Right lobe of liver (tissue), 6 donors: ENCODE results near the gene OBP2A. TPM values are rescaled to one million over a fixed set of nuclear protein-coding genes. Genes with fewer than 3 reads are reported as not detected.
A peak's percentile ranks its signal among the peaks of the same experiment; 100 is the strongest.

Source experiments
- ATAC-seq, 4 donors: fragments of 200-7000 bp; cut with Tn5 transposase; one replicate each; pipeline ENCODE4 v1.9.1; 2020; ENCODE audit warnings: mild to moderate bottlenecking in 4 of 4, moderate library complexity in 4 of 4
- DNase-seq, 3 donors: peaks; one replicate each; pipeline ENCODE4 v3.0.0-alpha.2; 2020
- H3K27ac ChIP-seq, 3 donors: fragments of 200-600 bp; one replicate each; pipeline ENCODE4 v1.8.0; 2022
- H3K27me3 ChIP-seq, 2 donors: fragments of 200-600 bp; one replicate each; pipeline ENCODE4 v1.8.0; 2022
- H3K36me3 ChIP-seq, 4 donors: fragments of 200-600 bp; sonication (generic) in 1 of 4; one replicate each; pipeline versions ENCODE4 v1.5.1 to v1.8.0; 2017 to 2022; ENCODE audit warnings: control low read depth in 1 of 4
- H3K4me1 ChIP-seq, 4 donors: fragments of 200-600 bp; sonication (generic) in 1 of 4; one replicate each; pipeline versions ENCODE4 v1.5.1 to v1.8.0; 2017 to 2022; ENCODE audit warnings: control low read depth in 1 of 4
- H3K4me3 ChIP-seq, 3 donors: fragments of 200-600 bp; one replicate each; pipeline ENCODE4 v1.8.0; 2022
- H3K9me3 ChIP-seq, 4 donors: fragments of 200-600 bp; sonication (generic) in 1 of 4; one replicate each; pipeline versions ENCODE4 v1.5.1 to v1.8.0; 2017 to 2022; ENCODE audit warnings: control low read depth in 1 of 4
- CTCF ChIP-seq, 4 donors: fragments of 200-600 bp in 3 of 4; fragments of 450-650 bp in 1 of 4; IDR thresholded peaks; one replicate each; pipeline versions ENCODE4 v1.5.1 to v1.8.0; 2016 to 2022; ENCODE audit warnings: antibody characterized with exemption in 4 of 4, mild to moderate bottlenecking in 2 of 4
- POLR2A ChIP-seq: fragments of 450-650 bp; IDR thresholded peaks from one replicate; pipeline ENCODE4 v1.6.1; 2017; ENCODE audit warnings: antibody characterized with exemption, mild to moderate bottlenecking
- WGBS: methylation state at CpG from one replicate; pipeline ENCODE4 v1.1.6; 2018; ENCODE audit warnings: low coverage, low lambda C conversion rate; ENCODE audit not compliant: insufficient coverage; ENCODE audit errors: missing lambda C conversion rate; 5-methylcytosine and 5-hydroxymethylcytosine counted together
- intact Hi-C, 2 donors: fragments of 100-400 bp; cut with DNase I; formaldehyde crosslinking; loops; one replicate each; pipeline versions ENCODE4 v1.11.2 to v1.14.1; 2022
- total RNA-seq, 6 experiments: library from RNA; depleted of rRNA in 2 of 6; stranded (reverse); fragments of >200 nt in 2 of 6; fragmentation: NEBNext Ultra II Directional in 3 of 6; extraction: Animal tissue kit (Norgen Biotek cat#: 25700) in 3 of 6; gene quantifications; one replicate each; pipeline versions ENCODE4 v1.1.0 to v1.2.4, GENCODE V29; 2016 to 2023
- donor health status: DM: no; HTN: yes; CAD: no.
- donor health status: DM: no; HTN: no; CAD: no.
- donor health status: DM: no; HTN: no; CAD: no.
- donor health status: DM: no; HTN: yes; CAD: no.
- donor health status: DM: no; HTN: yes; CAD: no.

The OBP2A gene
- total RNA-seq, 6 experiments from 2014 or later = not detected

DNA sequence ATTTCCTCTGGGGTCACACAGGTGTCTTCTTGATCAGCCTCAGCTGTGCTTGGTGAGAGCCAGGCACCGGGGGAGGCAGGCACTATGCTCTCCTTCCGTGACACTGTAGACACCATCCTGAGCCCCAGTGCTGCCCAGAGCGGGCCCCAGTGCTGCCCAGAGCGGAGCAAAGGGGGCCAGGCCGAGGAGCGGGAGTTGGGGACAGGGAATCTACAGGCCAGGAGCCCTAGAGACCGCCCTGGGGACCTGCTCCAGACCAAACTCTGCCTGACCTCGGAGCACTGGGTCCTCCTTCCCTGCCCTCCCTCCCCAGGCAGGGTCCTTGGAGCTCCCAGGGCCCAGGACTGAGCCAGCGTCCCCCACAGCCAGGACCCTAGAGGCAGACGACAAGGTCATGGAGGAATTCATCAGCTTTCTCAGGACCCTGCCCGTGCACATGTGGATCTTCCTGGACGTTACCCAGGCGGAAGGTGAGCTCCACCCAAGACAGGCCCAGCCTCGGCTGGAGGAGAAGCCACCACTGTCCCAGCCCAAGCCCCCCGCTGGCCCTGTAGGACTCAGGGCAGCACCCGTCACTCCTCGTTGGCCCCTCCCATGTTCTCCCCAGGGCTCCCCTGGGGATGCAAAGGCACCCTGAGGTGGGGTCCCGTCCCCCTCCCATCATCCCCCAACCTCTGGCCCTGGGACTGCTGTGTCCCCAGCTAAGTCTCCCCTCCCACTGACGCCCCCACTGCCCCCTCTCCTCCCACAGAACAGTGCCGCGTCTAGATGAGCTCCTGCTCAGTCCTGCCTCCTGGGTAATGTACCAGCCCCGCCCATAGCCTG is 45.8 kb downstream of the OBP2A start:
- ATAC-seq = peak in 1 of 4 donors; percentile 31
- Histone ChIP-seq H3K9me3 (no peaks in the 10 kb centered on the region), H3K4me1 (no peaks in the 10 kb centered on the region), H3K36me3 (no peaks in the 10 kb centered on the region), H3K27ac (no peak overlapping the region), H3K4me3 (no peak overlapping the region), H3K27me3 (no peaks in the 10 kb centered on the region)
- WGBS = 43% methylated on average over 1 of the region's 22 CpGs
- TF ChIP-seq POLR2A (no peak), CTCF (IDR thresholded peaks at IDR 0.05) (no peak)
- intact Hi-C loops = no loop called here
- DNase-seq = peak in 2 of 3 donors; percentile 13 to 39

DNA sequence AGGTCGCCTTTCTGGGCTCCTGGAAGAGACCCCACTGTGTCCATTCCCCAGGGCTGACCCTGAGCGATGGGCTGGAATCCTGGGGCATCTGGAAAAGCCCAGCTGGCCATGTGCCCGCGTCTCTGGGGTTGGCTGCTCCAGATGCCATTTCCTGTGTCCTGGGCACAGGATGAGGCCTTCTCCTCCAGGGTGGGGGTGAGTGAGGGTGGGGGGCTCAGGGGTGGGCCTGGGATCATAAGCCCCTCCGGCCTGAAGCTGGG is 46.3 kb downstream of the OBP2A start:
- intact Hi-C loops = no loop called here
- Histone ChIP-seq H3K27me3 (no peaks in the 10 kb centered on the region), H3K4me3 (no peak overlapping the region), H3K27ac (no peak overlapping the region), H3K9me3 (no peaks in the 10 kb centered on the region), H3K36me3 (no peaks in the 10 kb centered on the region), H3K4me1 (no peaks in the 10 kb centered on the region)
- WGBS = 33% methylated on average over 1 of the region's 5 CpGs
- no peak for TF ChIP-seq POLR2A
- no peak for DNase-seq
- no peak for ATAC-seq

DNA sequence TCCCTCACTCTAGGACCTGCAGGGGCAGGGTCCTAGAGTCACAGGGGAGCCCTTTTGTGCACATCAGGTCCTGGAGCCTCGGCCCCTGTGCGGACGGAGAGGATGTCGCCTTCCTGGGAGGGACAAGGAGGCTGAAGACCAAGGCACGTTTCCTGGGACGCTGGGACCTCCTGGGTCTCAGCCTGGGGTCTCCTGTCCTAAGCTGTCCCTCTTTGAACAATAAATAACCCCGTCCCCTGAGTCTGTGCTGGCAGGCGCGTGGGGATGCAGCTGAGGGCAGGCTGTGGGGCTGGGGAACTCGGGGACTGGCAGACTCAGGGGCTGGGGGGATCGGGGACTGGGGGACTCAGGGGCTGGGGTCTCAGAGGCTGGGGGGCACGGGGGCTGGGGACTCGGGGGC is 46.7 kb downstream of the OBP2A start:
- H3K27me3 ChIP-seq = no peaks in the 10 kb centered on the region

DNA sequence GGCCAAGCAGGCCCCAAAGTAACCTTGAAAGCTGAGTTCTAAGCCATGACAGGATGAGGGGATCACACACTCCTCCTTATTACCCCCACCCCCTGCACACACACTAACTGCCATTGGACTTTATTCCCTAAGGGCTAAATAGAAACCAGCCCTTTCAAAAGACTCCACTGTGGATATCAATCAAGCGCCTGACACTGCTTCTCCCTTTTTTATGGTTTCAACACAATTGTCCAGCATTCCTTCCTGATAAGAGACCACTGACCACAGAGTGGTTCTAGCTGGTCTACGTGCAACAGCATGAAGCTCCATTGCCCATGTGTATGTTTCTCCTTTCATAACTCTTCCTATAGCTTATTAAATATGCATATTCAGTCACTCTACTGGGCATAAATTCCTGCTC is 50.3 kb downstream of the OBP2A start:
- H3K9me3 ChIP-seq = no peaks in the 10 kb centered on the region
- H3K36me3 ChIP-seq = no peaks in the 10 kb centered on the region
- no peak overlapping the region for H3K27ac ChIP-seq
- H3K4me3 ChIP-seq = no peak overlapping the region
- H3K27me3 ChIP-seq = no peaks in the 10 kb centered on the region
- no peak for TF ChIP-seq POLR2A
- no peak for TF ChIP-seq CTCF (IDR thresholded peaks at IDR 0.05)
- 60% methylated on average over 2 of the region's 2 CpGs for WGBS
- DNase-seq = no peak
- ATAC-seq = no peak
- intact Hi-C loops = no loop called here
- no peaks in the 10 kb centered on the region for H3K4me1 ChIP-seq

More for the DNA sequence above, 46.7 kb downstream of the OBP2A start:
- no peak overlapping the region for H3K4me3 ChIP-seq
- no peaks in the 10 kb centered on the region for H3K9me3 ChIP-seq
- H3K4me1 ChIP-seq = no peaks in the 10 kb centered on the region
- TF ChIP-seq CTCF (IDR thresholded peaks at IDR 0.05) = no peak
- TF ChIP-seq POLR2A = no peak
- ATAC-seq (peak in 1 of 4 donors; percentile 11), DNase-seq (peak in 2 of 3 donors; percentile 12 to 37)
- no peaks in the 10 kb centered on the region for H3K36me3 ChIP-seq
- 69% methylated on average over 7 of the region's 13 CpGs for WGBS
- no peak overlapping the region for H3K27ac ChIP-seq
- intact Hi-C loops = no loop called here

Other genes starting within 250 kb of the OBP2A start
- 1 to 10 TPM; 5.1 to 9.0 (median 7.7) TPM for gene PPP1R26, start 66.3 kb upstream of the OBP2A start, total RNA-seq
- gene MRPS2, start 45.4 kb upstream of the OBP2A start, total RNA-seq = 10 to 100 TPM; 24.7 to 56.8 (median 30.5) TPM
- gene LCN1, start 24.7 kb upstream of the OBP2A start, total RNA-seq = not detected
- not detected for gene PAEP, start 15.6 kb downstream of the OBP2A start, total RNA-seq
- gene GLT6D1, start 93.4 kb downstream of the OBP2A start, total RNA-seq = not detected
- not detected for gene LCN9, start 117.2 kb downstream of the OBP2A start, total RNA-seq
- not detected for gene SOHLH1, start 153.4 kb downstream of the OBP2A start, total RNA-seq
- not detected for gene KCNT1, start 156.1 kb downstream of the OBP2A start, total RNA-seq